ENCODE results near the gene FAM131B. TPM values are rescaled to one million over a fixed set of nuclear protein-coding genes. Genes with fewer than 3 reads are reported as not detected.

The FAM131B gene
- total RNA-seq, 1 experiment from 2014 or later = not detected

- no peak for DNase-seq (ENCODE audit: low read depth)
Observed at GRCh38 chr7:143359771-143360353, 2.7 kb downstream of the FAM131B start.

- DNase-seq (ENCODE audit: low read depth) = no peak
Observed at GRCh38 chr7:143358626-143359025, 3.9 kb downstream of the FAM131B start.

GRCh38 chr7:143356414-143357050, 6.0 kb downstream of the FAM131B start:
- peak; percentile 9 for DNase-seq (ENCODE audit: low read depth)

- DNase-seq (ENCODE audit: low read depth) = no peak
Observed at GRCh38 chr7:143355450-143356385, 6.8 kb downstream of the FAM131B start.

- no peak for DNase-seq (ENCODE audit: low read depth)
Observed at GRCh38 chr7:143354965-143355364, 7.5 kb downstream of the FAM131B start.

- DNase-seq (ENCODE audit: low read depth) = no peak
Observed at GRCh38 chr7:143354376-143354775, 8.1 kb downstream of the FAM131B start.

GRCh38 chr7:143352531-143353002, 9.9 kb downstream of the FAM131B start:
- DNase-seq (ENCODE audit: low read depth) = no peak

- DNase-seq (ENCODE audit: low read depth) = no peak
Observed at GRCh38 chr7:143351574-143351973, 10.9 kb downstream of the FAM131B start.

- DNase-seq (ENCODE audit: low read depth) = peak; percentile 43
Observed at GRCh38 chr7:143351060-143351459, 11.5 kb downstream of the FAM131B start.

- DNase-seq (ENCODE audit: low read depth) = no peak
Observed at GRCh38 chr7:143347950-143348349, 14.6 kb downstream of the FAM131B start.

- no peak for DNase-seq (ENCODE audit: low read depth)
Observed at GRCh38 chr7:143346018-143346417, 16.5 kb downstream of the FAM131B start.

GRCh38 chr7:143345428-143345900, 17.0 kb downstream of the FAM131B start:
- DNase-seq (ENCODE audit: low read depth) = peak; percentile 18

- no peak for DNase-seq (ENCODE audit: low read depth)
Observed at GRCh38 chr7:143343596-143343995, 18.9 kb downstream of the FAM131B start.

- DNase-seq (ENCODE audit: low read depth) = no peak
Observed at GRCh38 chr7:143341842-143342241, 20.7 kb downstream of the FAM131B start.

- no peak for DNase-seq (ENCODE audit: low read depth)
Observed at GRCh38 chr7:143337216-143337615, 25.3 kb downstream of the FAM131B start.

GRCh38 chr7:143334244-143334643, 28.3 kb downstream of the FAM131B start:
- DNase-seq (ENCODE audit: low read depth) = no peak

- peak; percentile 78 for DNase-seq (ENCODE audit: low read depth)
Observed at GRCh38 chr7:143331179-143331801, 31.2 kb downstream of the FAM131B start.

GRCh38 chr7:143329471-143330170, 32.9 kb downstream of the FAM131B start:
- DNase-seq (ENCODE audit: low read depth) = no peak

- DNase-seq (ENCODE audit: low read depth) = no peak
Observed at GRCh38 chr7:143327903-143328302, 34.6 kb downstream of the FAM131B start.

GRCh38 chr7:143325240-143325639, 37.3 kb downstream of the FAM131B start:
- DNase-seq (ENCODE audit: low read depth) = no peak

GRCh38 chr7:143323653-143324052, 38.9 kb downstream of the FAM131B start:
- no peak for DNase-seq (ENCODE audit: low read depth)

Data from RPMI7951 (cell line).